Neural crest cell (in vitro differentiated cells): Measurements from ENCODE around the gene TMEM151B. TPM values are rescaled to one million over a fixed set of nuclear protein-coding genes. Genes with fewer than 3 reads are reported as not detected.
"Not testable (repeated sequence)": the region's sequence is repeated elsewhere in the genome, so short reads cannot be mapped to it uniquely, and the experiment has no call there.

Source experiments
- DNase-seq: peaks from one replicate; pipeline ENCODE4 v3.0.0; 2021; ENCODE audit warnings: low read depth, mixed read lengths, low spot score
- H3K27ac Mint-ChIP-seq: one replicate; pipeline ENCODE4 v1.8.0; 2021; ENCODE audit warnings: mild to moderate bottlenecking, mixed read lengths; ENCODE audit not compliant: unreplicated experiment
- H3K27me3 Mint-ChIP-seq: 2 replicates; pipeline ENCODE4 v1.8.0; 2021; ENCODE audit warnings: low read depth, mild to moderate bottlenecking, mixed read lengths
- H3K36me3 Mint-ChIP-seq: 2 replicates; pipeline ENCODE4 v1.8.0; 2021; ENCODE audit warnings: low read depth, mild to moderate bottlenecking, mixed read lengths
- H3K4me1 Mint-ChIP-seq: 2 replicates; pipeline ENCODE4 v1.8.0; 2021; ENCODE audit warnings: mixed read lengths
- H3K4me3 Mint-ChIP-seq: one replicate; pipeline ENCODE4 v1.8.0; 2021; ENCODE audit warnings: mild to moderate bottlenecking, mixed read lengths
- H3K9me3 Mint-ChIP-seq: 2 replicates; pipeline ENCODE4 v1.8.0; 2021; ENCODE audit warnings: mixed read lengths
- CTCF ChIP-seq: fragments of 200-600 bp; sonication (generic); conservative IDR thresholded peaks from 2 replicates; pipeline ENCODE4 v1.5.0; 2021; ENCODE audit warnings: antibody characterized with exemption, mild to moderate bottlenecking
- total RNA-seq: library from RNA; stranded (reverse); gene quantifications from 2 replicates; pipeline ENCODE4 v1.2.1, GENCODE V29; 2021

Gene TMEM151B
- total RNA-seq, 1 donor from 2014 or later, result 21.2 TPM

GRCh38 chr6:44229376-44230033, 40.7 kb upstream of the TMEM151B start:
- Mint-ChIP-seq H3K36me3 (no peaks in the 10 kb centered on the region), H3K9me3 (no peaks in the 10 kb centered on the region), H3K4me1 (peaks cover 33% of the 10 kb centered on the region), H3K27ac (no peak overlapping the region), H3K27me3 (no peaks in the 10 kb centered on the region), H3K4me3 (peak overlapping the region; percentile 54)
- DNase-seq, result no peak
- no peak for TF ChIP-seq CTCF

DNA sequence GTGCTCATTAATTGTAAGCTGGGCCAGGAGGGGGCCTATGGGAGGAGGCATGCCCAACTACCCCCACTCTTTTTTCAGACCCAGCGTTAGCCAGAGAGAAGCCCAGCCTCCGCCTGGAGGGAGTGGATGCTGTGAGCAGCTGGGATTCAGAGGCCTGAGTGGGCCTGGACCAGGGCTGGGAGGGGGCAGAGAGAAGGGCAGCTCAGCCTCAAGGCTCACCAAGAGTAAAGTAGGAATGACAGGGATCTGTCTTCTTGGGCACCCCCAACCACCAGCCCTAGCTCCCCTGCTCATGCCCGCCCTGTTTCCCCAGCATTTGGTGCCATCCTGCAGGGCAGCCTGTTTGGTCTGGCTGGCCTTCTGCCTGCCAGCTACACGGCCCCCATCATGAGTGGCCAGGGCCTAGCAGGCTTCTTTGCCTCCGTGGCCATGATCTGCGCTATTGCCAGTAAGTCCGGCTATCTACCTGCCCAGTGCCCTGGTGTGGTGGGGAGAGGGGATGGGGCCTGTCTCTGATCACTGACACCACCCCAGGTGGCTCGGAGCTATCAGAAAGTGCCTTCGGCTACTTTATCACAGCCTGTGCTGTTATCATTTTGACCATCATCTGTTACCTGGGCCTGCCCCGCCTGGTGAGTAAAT, 40.1 kb upstream of the TMEM151B start:
- H3K9me3 Mint-ChIP-seq, result no peaks in the 10 kb centered on the region
- H3K4me1 Mint-ChIP-seq, result peaks cover 34% of the 10 kb centered on the region
- TF ChIP-seq CTCF, result no peak
- DNase-seq, result no peak
- H3K36me3 Mint-ChIP-seq, result no peaks in the 10 kb centered on the region
- no peak overlapping the region for H3K4me3 Mint-ChIP-seq
- H3K27ac Mint-ChIP-seq, result no peak overlapping the region
- no peaks in the 10 kb centered on the region for H3K27me3 Mint-ChIP-seq

DNA sequence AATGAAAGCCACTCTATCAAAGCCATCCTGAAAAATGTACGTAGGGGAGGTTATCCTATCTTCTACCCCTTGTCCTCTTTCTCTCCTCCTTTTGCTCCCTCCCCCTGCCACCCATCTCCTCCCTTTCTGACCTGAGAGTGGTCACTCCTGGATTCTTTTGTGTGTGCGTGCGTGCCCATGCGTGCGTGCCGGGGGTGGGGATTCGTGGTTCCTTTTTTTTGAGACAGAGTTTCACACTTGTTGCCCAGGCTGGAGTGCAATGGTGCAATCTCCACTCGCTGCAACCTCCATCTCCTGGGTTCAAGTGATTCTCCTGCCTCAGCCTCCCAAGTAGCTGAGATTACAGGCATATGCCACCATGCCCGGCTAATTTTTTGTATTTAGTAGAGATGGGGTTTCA, 38.8 kb upstream of the TMEM151B start:
- H3K36me3 Mint-ChIP-seq, H3K27me3 Mint-ChIP-seq, H3K4me3 Mint-ChIP-seq, H3K9me3 Mint-ChIP-seq, DNase-seq, H3K27ac Mint-ChIP-seq: not testable (repeated sequence)
- H3K4me1 Mint-ChIP-seq, result peaks cover 32% of the 10 kb centered on the region

DNA sequence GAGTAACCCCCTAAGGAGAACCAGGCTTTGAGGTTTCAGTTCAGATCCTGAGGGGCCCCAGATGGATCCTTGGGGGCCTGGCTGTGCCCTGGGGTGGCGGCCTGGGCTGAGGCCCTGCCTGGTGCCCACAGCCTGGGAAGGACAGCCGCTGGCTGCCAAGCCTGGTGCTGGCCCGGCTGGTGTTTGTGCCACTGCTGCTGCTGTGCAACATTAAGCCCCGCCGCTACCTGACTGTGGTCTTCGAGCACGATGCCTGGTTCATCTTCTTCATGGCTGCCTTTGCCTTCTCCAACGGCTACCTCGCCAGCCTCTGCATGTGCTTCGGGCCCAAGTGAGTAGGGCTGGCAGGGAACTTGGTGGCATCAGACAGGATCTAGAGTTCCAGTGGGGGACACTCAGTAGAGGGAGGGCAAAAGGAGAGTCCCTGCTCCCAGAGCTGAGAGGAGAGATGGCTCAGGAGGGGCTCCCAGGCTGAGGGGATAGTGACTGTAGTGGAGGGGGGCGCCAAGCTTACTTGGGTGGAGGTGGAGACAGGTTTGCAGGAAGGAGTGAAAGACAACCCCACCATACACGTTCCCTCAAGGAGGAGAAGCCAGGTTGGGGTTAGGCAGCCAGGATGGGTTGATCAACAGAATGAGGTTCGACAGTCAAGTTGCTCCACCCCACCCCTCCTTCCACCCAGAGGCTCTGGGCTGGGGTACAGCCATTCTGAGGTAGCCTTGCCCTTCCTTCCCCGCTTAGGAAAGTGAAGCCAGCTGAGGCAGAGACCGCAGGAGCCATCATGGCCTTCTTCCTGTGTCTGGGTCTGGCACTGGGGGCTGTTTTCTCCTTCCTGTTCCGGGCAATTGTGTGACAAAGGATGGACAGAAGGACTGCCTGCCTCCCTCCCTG, 37.3 kb upstream of the TMEM151B start:
- Mint-ChIP-seq H3K4me3 (no peak overlapping the region), H3K27ac (no peak overlapping the region), H3K4me1 (peaks cover 28% of the 10 kb centered on the region), H3K27me3 (no peaks in the 10 kb centered on the region), H3K9me3 (no peaks in the 10 kb centered on the region), H3K36me3 (no peaks in the 10 kb centered on the region)
- no peak for DNase-seq
- no peak for TF ChIP-seq CTCF

DNA sequence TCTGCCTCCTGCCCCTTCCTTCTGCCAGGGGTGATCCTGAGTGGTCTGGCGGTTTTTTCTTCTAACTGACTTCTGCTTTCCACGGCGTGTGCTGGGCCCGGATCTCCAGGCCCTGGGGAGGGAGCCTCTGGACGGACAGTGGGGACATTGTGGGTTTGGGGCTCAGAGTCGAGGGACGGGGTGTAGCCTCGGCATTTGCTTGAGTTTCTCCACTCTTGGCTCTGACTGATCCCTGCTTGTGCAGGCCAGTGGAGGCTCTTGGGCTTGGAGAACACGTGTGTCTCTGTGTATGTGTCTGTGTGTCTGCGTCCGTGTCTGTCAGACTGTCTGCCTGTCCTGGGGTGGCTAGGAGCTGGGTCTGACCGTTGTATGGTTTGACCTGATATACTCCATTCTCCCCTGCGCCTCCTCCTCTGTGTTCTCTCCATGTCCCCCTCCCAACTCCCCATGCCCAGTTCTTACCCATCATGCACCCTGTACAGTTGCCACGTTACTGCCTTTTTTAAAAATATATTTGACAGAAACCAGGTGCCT, 36.6 kb upstream of the TMEM151B start:
- H3K4me3 Mint-ChIP-seq, result no peak overlapping the region
- H3K27me3 Mint-ChIP-seq, result no peaks in the 10 kb centered on the region
- no peak overlapping the region for H3K27ac Mint-ChIP-seq
- no peak for DNase-seq
- H3K4me1 Mint-ChIP-seq, result peaks cover 35% of the 10 kb centered on the region
- H3K9me3 Mint-ChIP-seq, result no peaks in the 10 kb centered on the region
- no peak for TF ChIP-seq CTCF
- no peaks in the 10 kb centered on the region for H3K36me3 Mint-ChIP-seq
